Activated T-cell treated with anti-CD3 and anti-CD28 coated beads, Interleukin-2, amount 50 U/mL, for 72 hours (primary cell): ENCODE data around the gene SMIM10L1. TPM values are rescaled to one million over a fixed set of nuclear protein-coding genes. Genes with fewer than 3 reads are reported as not detected.
A peak's percentile ranks its signal among the peaks of the same experiment; 100 is the strongest.

ENCODE experiments used
- ATAC-seq, 2 donors: fragments of 150-1000 bp; cut with Tn5 transposase; replicated peaks in 1 of 2; 2 replicates each; pipeline ENCODE4 v1.10.0; 2021; ENCODE audit warnings: moderate library complexity in 2 of 2, mild to moderate bottlenecking in 1 of 2
- DNase-seq, 2 donors: peaks; one replicate each; pipeline ENCODE4 v3.0.0; 2021 to 2022; ENCODE audit warnings: mixed read lengths in 1 of 2
- H3K27ac Mint-ChIP-seq: one replicate; pipeline ENCODE4 v1.8.0; 2022; ENCODE audit warnings: mild to moderate bottlenecking, moderate library complexity, mixed read lengths
- H3K27me3 Mint-ChIP-seq: one replicate; pipeline ENCODE4 v1.8.0; 2022; ENCODE audit warnings: low read depth, mixed read lengths
- H3K36me3 Mint-ChIP-seq, 2 donors: one replicate each; pipeline ENCODE4 v1.8.0; 2022; ENCODE audit warnings: mixed read lengths in 2 of 2, mild to moderate bottlenecking in 1 of 2; ENCODE audit not compliant: insufficient read depth in 2 of 2
- H3K4me1 Mint-ChIP-seq: one replicate; pipeline ENCODE4 v1.8.0; 2022; ENCODE audit warnings: low read depth, mixed read lengths
- H3K4me3 Mint-ChIP-seq, 2 donors: one replicate each; pipeline ENCODE4 v1.8.0; 2022; ENCODE audit warnings: mild to moderate bottlenecking in 2 of 2, mixed read lengths in 2 of 2, moderate library complexity in 2 of 2
- H3K9me3 Mint-ChIP-seq, 2 donors: one replicate each; pipeline ENCODE4 v1.8.0; 2022; ENCODE audit warnings: mixed read lengths in 2 of 2
- total RNA-seq, 2 donors: library from RNA; stranded (reverse); gene quantifications; one replicate each; pipeline ENCODE4 v1.2.3, GENCODE V29; 2022

SMIM10L1 gene
- total RNA-seq, 2 donors from 2014 or later, result 10.1 to 10.9 TPM

GRCh38 chr12:11158885-11159444 is 12.0 kb upstream of the SMIM10L1 start:
- H3K4me1 Mint-ChIP-seq, result peaks cover 19% of the 10 kb centered on the region
- no peak overlapping the region for H3K27ac Mint-ChIP-seq
- peaks cover 7 to 32% of the 10 kb centered on the region in 2 donors for H3K36me3 Mint-ChIP-seq
- DNase-seq (no peak), ATAC-seq (no peak)
- H3K9me3 Mint-ChIP-seq, result peaks cover 2 to 3% of the 10 kb centered on the region in 2 donors
- no peaks in the 10 kb centered on the region for H3K27me3 Mint-ChIP-seq
- no peak overlapping the region for H3K4me3 Mint-ChIP-seq

DNA sequence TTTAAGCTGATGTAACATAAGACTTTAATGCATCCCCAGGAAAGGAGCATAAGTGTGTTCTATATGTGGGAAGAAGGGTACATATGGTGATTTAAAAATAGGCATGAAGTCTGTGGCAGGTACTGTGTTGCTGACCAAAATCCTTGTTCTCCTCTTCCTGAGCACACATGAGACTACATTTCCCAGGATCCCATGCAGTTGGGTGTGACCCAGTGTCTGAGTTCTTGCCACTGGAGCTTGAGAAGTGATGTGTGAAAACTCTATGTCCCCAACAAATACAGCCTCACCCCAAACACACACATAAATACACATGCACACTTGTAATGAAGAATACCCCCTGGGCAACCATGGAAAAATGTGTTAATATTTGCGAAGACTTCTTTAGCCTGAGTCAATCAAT is 8.5 kb upstream of the SMIM10L1 start:
- no peaks in the 10 kb centered on the region for H3K9me3 Mint-ChIP-seq
- peaks cover 6 to 18% of the 10 kb centered on the region in 2 donors for H3K36me3 Mint-ChIP-seq
- ATAC-seq, result no peak
- no peak for DNase-seq
- no peak overlapping the region for H3K27ac Mint-ChIP-seq
- H3K27me3 Mint-ChIP-seq, result no peaks in the 10 kb centered on the region
- H3K4me1 Mint-ChIP-seq, result peaks cover 48% of the 10 kb centered on the region
- H3K4me3 Mint-ChIP-seq, result no peak overlapping the region

GRCh38 chr12:11164384-11164783 is 6.6 kb upstream of the SMIM10L1 start:
- Mint-ChIP-seq H3K27ac (no peak overlapping the region), H3K4me1 (peaks cover 67% of the 10 kb centered on the region), H3K36me3 (peaks cover 6 to 9% of the 10 kb centered on the region in 2 donors)

DNA sequence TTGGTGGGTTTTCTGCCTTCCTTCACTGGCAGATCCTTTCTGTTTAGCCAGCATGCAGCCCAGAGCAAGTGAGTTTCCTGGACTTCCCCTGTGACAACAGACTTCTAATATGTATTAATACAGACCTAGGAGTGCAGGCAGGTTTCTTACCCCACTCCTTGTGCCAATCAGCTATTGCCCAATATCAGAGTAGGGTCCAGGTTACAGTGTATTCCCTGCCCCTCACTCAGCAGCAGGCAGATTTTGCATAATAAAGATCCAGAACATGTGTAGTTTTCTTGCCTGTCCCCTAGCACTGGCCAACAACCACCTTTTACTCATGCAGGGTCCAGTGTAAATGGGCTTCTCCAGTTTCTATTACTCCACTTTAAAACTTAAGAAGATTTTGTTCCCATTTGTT is 4.7 kb upstream of the SMIM10L1 start:
- H3K4me3 Mint-ChIP-seq, result no peak overlapping the region
- H3K4me1 Mint-ChIP-seq, result peaks cover 62% of the 10 kb centered on the region
- ATAC-seq, result no peak
- H3K9me3 Mint-ChIP-seq, result no peaks in the 10 kb centered on the region
- H3K36me3 Mint-ChIP-seq, result peaks cover 9 to 16% of the 10 kb centered on the region in 2 donors
- H3K27ac Mint-ChIP-seq, result no peak overlapping the region
- no peaks in the 10 kb centered on the region for H3K27me3 Mint-ChIP-seq
- no peak for DNase-seq

More at GRCh38 chr12:11164384-11164783, 6.6 kb upstream of the SMIM10L1 start:
- Mint-ChIP-seq H3K9me3 (no peaks in the 10 kb centered on the region), H3K4me3 (no peak overlapping the region), H3K27me3 (no peaks in the 10 kb centered on the region)
- ATAC-seq (no peak), DNase-seq (no peak)

GRCh38 chr12:11170810-11171144 is 217 bp upstream of the SMIM10L1 start:
- H3K4me3 Mint-ChIP-seq, result peak overlapping the region; percentile 88 to 98
- H3K36me3 Mint-ChIP-seq, result peaks cover 10 to 26% of the 10 kb centered on the region in 2 donors
- no peak for ATAC-seq
- no peaks in the 10 kb centered on the region for H3K9me3 Mint-ChIP-seq
- H3K27ac Mint-ChIP-seq, result peak overlapping the region; percentile 93
- no peaks in the 10 kb centered on the region for H3K27me3 Mint-ChIP-seq
- H3K4me1 Mint-ChIP-seq, result peaks cover 59% of the 10 kb centered on the region
- DNase-seq, result no peak

- H3K27ac Mint-ChIP-seq, result peak overlapping the region; percentile 98
- H3K9me3 Mint-ChIP-seq, result no peaks in the 10 kb centered on the region
- no peak for ATAC-seq
- H3K27me3 Mint-ChIP-seq, result no peaks in the 10 kb centered on the region
- peaks cover 49% of the 10 kb centered on the region for H3K4me1 Mint-ChIP-seq
- H3K36me3 Mint-ChIP-seq, result peaks cover 9 to 21% of the 10 kb centered on the region in 2 donors
- DNase-seq, result no peak
- H3K4me3 Mint-ChIP-seq, result peak overlapping the region; percentile 88 to 98
These were observed 1.1 kb downstream of the SMIM10L1 start for GRCh38 chr12:11171969-11172675.

DNA sequence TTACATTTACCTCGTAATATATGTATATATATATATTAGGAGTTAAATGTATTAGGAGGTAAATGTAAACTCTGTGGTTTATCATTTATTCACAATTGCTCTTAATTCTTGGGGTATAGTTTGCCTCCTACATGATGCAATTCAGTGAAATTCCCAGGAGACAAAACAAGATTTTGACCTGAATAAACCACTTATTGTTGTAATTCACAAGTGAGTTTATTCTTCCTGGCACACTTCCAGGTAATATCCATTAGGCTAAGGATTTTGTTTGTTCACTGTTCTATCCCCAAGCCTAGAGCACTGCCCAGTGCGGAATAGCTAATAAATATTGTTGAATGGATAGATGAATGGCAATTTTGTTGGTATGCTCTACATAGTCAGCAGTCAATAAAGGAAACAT is 3.0 kb downstream of the SMIM10L1 start:
- H3K4me1 Mint-ChIP-seq, result peaks cover 30% of the 10 kb centered on the region
- no peak for ATAC-seq
- no peak overlapping the region for H3K27ac Mint-ChIP-seq
- peaks cover 9 to 20% of the 10 kb centered on the region in 2 donors for H3K36me3 Mint-ChIP-seq
- no peaks in the 10 kb centered on the region for H3K27me3 Mint-ChIP-seq
- no peak overlapping the region for H3K4me3 Mint-ChIP-seq
- no peak for DNase-seq
- H3K9me3 Mint-ChIP-seq, result no peaks in the 10 kb centered on the region

GRCh38 chr12:11178250-11178649 is 7.3 kb downstream of the SMIM10L1 start:
- DNase-seq (no peak), ATAC-seq (no peak)
- H3K27me3 Mint-ChIP-seq, result no peaks in the 10 kb centered on the region
- peaks cover 16% of the 10 kb centered on the region for H3K4me1 Mint-ChIP-seq
- peaks cover 1 to 2% of the 10 kb centered on the region in 2 donors for H3K36me3 Mint-ChIP-seq
- no peak overlapping the region for H3K4me3 Mint-ChIP-seq
- H3K9me3 Mint-ChIP-seq, result no peaks in the 10 kb centered on the region
- H3K27ac Mint-ChIP-seq, result no peak overlapping the region

GRCh38 chr12:11182529-11182928 is 11.5 kb downstream of the SMIM10L1 start:
- no peak overlapping the region for H3K27ac Mint-ChIP-seq
- H3K36me3 Mint-ChIP-seq, result peaks cover 0 to 1% of the 10 kb centered on the region in 2 donors
- H3K4me1 Mint-ChIP-seq, result peaks cover 13% of the 10 kb centered on the region
- no peak overlapping the region for H3K4me3 Mint-ChIP-seq
- H3K9me3 Mint-ChIP-seq, result no peaks in the 10 kb centered on the region
- ATAC-seq (no peak), DNase-seq (no peak)
- H3K27me3 Mint-ChIP-seq, result no peaks in the 10 kb centered on the region

DNA sequence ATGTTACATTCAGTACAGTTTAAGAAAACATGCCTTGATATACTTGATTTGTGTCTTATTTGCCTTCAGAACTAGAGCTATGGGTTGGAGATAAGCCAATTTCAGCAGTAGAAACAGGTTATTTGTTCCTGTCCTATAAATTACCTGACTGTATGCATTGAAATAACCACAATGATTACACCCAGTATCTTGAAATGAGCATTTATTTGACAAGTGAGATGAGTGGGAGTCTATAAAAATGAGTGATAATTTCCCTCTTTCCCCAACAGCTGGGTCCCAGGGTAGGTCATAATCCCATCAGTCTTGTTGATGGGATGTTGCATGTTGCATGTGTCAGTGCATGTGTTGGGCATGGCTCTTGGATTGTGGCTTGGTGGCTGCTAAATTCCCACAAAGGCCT is 12.0 kb downstream of the SMIM10L1 start:
- Mint-ChIP-seq H3K27me3 (no peaks in the 10 kb centered on the region), H3K9me3 (no peaks in the 10 kb centered on the region), H3K4me1 (peaks cover 13% of the 10 kb centered on the region), H3K4me3 (no peak overlapping the region), H3K36me3 (peaks cover 0 to 1% of the 10 kb centered on the region in 2 donors), H3K27ac (no peak overlapping the region)
- ATAC-seq, result peak; percentile 41 to 80
- no peak for DNase-seq

DNA sequence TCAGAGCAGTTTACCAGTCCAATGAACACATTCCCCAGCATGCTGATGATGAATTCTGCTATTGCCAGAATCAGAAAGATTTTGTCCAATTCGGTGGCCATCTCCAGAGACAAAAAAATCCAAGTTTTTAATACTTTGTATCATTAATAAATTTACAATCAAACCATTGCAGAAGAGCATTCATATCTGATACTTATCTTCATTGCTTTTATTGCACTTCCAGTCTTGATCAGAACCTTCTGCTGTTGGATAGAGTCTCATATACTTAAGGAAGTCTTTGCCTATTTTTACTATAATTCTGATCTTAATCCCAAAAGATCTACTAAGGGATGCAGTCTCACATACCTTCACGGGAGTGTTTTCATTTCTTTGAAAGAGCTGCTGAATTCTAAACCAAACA is 15.8 kb downstream of the SMIM10L1 start, which contains the start of gene TAS2R42:
Gene TAS2R42, minus strand, starts transcription at position 101 of the 400 bp plus-strand sequence. Its CDS starts 0 bp downstream, at position 101.
- no peaks in the 10 kb centered on the region for H3K27me3 Mint-ChIP-seq
- no peaks in the 10 kb centered on the region for H3K36me3 Mint-ChIP-seq
- H3K9me3 Mint-ChIP-seq, result no peaks in the 10 kb centered on the region
- no peak within 1 kb of the TSS for H3K4me3 Mint-ChIP-seq
- H3K4me1 Mint-ChIP-seq, result peaks cover 13% of the 10 kb centered on the region
- no peak for DNase-seq
- ATAC-seq, result no peak
- no peak within 1 kb of the TSS for H3K27ac Mint-ChIP-seq

GRCh38 chr12:11202811-11203210 is 31.8 kb downstream of the SMIM10L1 start:
- no peak for DNase-seq
- no peaks in the 10 kb centered on the region for H3K36me3 Mint-ChIP-seq
- no peaks in the 10 kb centered on the region for H3K27me3 Mint-ChIP-seq
- H3K27ac Mint-ChIP-seq, result no peak overlapping the region
- H3K4me1 Mint-ChIP-seq, result no peaks in the 10 kb centered on the region
- H3K9me3 Mint-ChIP-seq, result no peaks in the 10 kb centered on the region
- no peak overlapping the region for H3K4me3 Mint-ChIP-seq
- ATAC-seq, result no peak

GRCh38 chr12:11204173-11204572 is 33.2 kb downstream of the SMIM10L1 start:
- ATAC-seq (no peak), DNase-seq (no peak)
- Mint-ChIP-seq H3K4me3 (no peak overlapping the region), H3K27ac (no peak overlapping the region), H3K9me3 (no peaks in the 10 kb centered on the region), H3K27me3 (no peaks in the 10 kb centered on the region), H3K4me1 (no peaks in the 10 kb centered on the region), H3K36me3 (no peaks in the 10 kb centered on the region)

DNA sequence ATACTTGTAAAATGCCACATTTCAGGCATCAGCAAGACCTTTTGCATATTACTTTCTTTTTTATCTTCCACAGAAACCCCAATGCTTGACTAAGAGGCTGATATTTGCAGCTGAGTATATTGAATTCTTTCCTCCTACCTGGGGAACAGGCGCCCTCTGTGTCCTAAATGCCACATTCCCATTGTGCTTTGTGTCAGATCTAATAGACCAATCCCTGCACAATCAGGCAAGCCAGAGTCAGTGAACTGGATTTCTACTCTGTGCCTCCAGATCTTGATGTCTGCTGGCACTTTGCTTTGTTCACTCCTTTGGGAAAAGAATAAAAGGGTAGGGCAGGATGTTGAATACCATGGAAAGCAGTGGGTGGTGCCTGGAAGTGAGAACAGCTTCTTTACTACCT is 38.1 kb downstream of the SMIM10L1 start:
- DNase-seq, result no peak
- Mint-ChIP-seq H3K27me3 (no peaks in the 10 kb centered on the region), H3K4me3 (no peak overlapping the region), H3K36me3 (no peaks in the 10 kb centered on the region), H3K9me3 (no peaks in the 10 kb centered on the region), H3K4me1 (no peaks in the 10 kb centered on the region), H3K27ac (no peak overlapping the region)
- no peak for ATAC-seq
